T-helper 2 cell treated with Interferon-gamma antibody and Interleukin-4, amounts not matched to agents 100 ng/mL and 5 ng/mL, for 36 hours (primary cell): ENCODE results near the gene NDUFAF2. TPM values are rescaled to one million over a fixed set of nuclear protein-coding genes. Genes with fewer than 3 reads are reported as not detected.
"Not testable (repeated sequence)": the region's sequence is repeated elsewhere in the genome, so short reads cannot be mapped to it uniquely, and the experiment has no call there.

ENCODE experiments used
- intact Hi-C: fragments of 100-400 bp; cut with micrococcal nuclease; formaldehyde crosslinking; loops from one replicate; pipeline ENCODE4 v1.15.1; 2023
- total RNA-seq: library from RNA; stranded (reverse); gene quantifications from 2 replicates; pipeline ENCODE4 v1.2.3, GENCODE V29; 2022

NDUFAF2 gene
- total RNA-seq, 1 donor from 2014 or later, result 18.3 TPM

GRCh38 chr5:61167382-61167781, 222.4 kb downstream of the NDUFAF2 start:
- intact Hi-C loops, result loop anchor here (10.0 kb wide), 1 partner anchor 487 kb away; no protein-coding TSS in a partner anchor

GRCh38 chr5:61168951-61169350, 223.9 kb downstream of the NDUFAF2 start:
- intact Hi-C loops, result loop anchor here (10.0 kb wide), 1 partner anchor 486 kb away; no protein-coding TSS in a partner anchor

- intact Hi-C loops, result no loop called here
These were observed 226.5 kb downstream of the NDUFAF2 start for GRCh38 chr5:61171479-61171878.

GRCh38 chr5:61176631-61177030, 231.6 kb downstream of the NDUFAF2 start:
- intact Hi-C loops, result no loop called here

- intact Hi-C loops, result no loop called here
These were observed 232.1 kb downstream of the NDUFAF2 start for GRCh38 chr5:61177070-61177469.

- intact Hi-C loops, result no loop called here
These were observed 232.7 kb downstream of the NDUFAF2 start for GRCh38 chr5:61177716-61178115.

DNA sequence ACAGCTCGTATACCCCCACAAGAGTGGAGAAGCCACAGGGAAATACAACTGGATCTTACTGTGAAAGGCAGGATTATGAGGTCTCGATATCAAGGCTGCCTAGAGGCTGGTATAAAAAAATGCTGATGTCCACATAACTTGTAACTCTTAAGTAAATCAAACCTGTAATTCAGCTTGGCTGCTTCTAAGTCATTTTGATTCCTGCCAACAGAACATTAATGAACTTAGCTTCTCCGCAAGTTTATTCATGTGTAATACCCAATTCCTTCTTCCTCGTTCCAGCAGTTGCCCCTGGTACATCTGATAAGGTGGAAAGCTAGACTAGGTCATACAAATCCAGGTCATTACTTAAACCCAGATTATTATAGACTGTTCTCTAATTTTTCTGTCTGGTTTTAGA, 233.7 kb downstream of the NDUFAF2 start:
- intact Hi-C loops, result no loop called here

DNA sequence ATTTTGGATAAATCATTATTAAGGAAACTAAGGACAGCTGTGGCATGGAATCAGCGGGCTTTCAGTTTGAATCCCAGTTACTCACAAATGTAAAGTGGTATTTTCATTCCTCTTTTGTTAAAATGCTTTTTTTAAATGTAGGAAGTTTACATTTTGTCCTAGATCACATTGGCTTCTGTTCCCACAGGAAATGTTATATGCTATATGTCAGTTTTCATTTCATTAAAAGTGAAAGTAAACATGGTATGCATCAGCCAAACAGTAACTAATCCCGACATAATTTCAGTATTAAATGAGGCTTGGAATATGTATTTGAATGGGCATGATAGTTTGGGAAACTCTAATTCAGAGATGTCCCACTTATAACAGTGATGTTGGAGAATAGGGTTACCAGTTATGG, 235.9 kb downstream of the NDUFAF2 start:
- intact Hi-C loops, result no loop called here

DNA sequence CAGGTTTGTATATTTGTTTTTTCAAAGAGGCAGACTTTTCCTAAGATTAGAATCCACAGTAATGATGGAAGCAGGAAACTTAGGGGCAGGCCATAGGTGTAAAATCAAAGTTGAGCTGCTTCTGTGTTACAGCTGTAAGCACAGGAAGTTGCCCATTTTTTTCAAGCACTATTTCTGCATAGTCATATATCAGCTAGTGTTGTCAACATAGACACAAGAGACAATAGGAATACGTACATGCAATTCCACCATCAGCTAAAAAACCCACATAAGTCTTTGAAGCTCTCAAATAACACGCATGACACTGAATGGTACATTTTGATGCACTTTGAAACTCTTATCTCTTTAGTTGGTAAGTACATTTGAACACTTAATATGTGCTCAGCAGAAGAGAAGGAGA, 237.4 kb downstream of the NDUFAF2 start:
- intact Hi-C loops, result no loop called here

- intact Hi-C loops, result no loop called here
These were observed 238.5 kb downstream of the NDUFAF2 start for GRCh38 chr5:61183538-61183937.

- intact Hi-C loops, result no loop called here
These were observed 239.7 kb downstream of the NDUFAF2 start for GRCh38 chr5:61184708-61185107.

DNA sequence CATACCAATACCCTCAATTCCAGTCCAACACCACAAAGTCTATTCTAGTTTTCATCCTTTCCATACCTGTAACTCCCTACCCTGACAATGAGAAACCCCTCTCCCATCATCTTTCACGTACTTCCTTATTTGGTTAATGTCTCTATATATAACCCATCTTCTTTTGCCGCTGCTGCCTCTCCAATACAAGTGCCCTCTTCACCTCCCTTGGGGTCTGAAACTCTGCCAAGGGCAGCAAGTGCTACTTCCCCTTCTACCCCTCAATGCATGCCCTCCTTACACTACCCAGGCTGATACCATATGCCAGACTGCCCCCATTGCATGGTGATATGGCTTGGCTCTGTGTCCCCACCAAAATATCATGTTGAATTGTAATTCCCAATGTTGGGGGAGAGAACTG, 241.6 kb downstream of the NDUFAF2 start:
- intact Hi-C loops, result no loop called here

- intact Hi-C loops, result not testable (repeated sequence)
These were observed 242.3 kb downstream of the NDUFAF2 start for GRCh38 chr5:61187352-61187751.

DNA sequence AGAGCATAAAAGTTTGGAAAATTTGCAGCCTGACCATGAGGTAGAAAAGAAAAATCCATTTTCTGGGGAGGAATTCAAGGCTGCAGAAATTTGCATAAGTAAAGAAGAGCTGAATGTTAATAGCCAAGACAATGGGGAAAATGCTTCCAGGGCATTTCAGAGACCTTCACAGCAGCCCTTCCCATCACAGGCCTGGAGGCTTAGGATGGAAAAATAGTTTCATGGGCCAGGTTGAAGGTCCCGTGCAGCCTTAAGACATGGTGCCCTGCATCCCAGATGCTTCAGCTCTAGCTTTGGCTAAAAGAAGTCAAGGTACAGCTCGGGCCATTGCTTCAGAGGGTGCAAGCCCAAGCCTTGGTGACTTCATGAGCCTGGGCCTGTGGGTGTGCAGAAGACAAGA, 242.8 kb downstream of the NDUFAF2 start:
- intact Hi-C loops, result not testable (repeated sequence)

DNA sequence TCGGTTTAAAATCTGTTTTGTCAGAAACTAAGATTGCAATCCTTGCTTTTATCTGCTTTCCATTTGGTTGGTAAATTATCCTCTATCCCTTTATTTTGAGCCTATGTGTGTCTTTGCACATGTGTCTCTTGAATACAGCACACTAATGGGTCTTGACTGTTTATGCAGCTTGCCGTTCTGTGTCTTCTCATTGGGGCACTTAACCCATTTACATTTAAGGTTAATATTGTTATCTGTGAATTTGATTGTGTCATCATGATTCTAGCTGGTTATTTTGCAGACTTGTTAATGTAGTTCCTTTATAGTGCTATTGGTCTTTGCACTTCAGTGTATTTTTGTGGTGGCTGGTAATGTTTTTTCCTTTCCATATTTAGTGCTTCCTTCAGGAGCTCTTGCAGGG, 253.6 kb downstream of the NDUFAF2 start:
- intact Hi-C loops, result no loop called here

DNA sequence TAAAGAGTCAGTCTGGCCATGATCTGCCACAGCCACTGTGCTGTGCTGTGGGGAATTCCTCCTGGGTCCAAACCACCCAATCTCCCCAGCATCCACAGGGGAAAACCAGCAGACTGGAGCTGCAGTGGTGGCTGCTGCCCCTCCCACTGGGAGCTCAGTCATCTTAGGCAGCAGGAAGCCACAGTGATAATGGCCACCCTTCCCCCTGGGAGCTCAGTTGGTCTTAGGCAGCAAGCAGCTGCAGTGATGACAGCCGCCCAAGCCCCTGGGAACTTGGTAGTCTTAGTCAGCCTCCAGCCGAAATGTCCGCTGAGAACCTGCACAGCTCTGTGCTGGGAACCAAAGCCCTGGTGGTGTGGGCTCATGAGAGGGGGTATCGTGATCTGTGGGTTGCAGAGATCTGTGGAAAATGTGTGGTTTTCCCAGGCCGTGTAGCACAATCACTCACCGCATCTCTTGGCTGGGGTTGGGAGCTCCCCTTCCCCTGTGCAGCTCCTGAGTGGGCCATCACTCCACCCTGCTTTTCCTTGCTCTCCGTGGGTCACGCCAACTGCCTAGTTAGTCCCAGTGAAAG, 255.7 kb downstream of the NDUFAF2 start:
- intact Hi-C loops, result no loop called here

- intact Hi-C loops, result no loop called here
These were observed 257.2 kb downstream of the NDUFAF2 start for GRCh38 chr5:61202213-61202612.

Other genes starting within 250 kb of the NDUFAF2 start
- 36.5 and 38.6 TPM in 2 replicates for gene DEPDC1B, start 245.0 kb upstream of the NDUFAF2 start, total RNA-seq
- gene ELOVL7, start 100.9 kb upstream of the NDUFAF2 start, total RNA-seq, result 0.39 and 0.48 TPM in 2 replicates
- 8.8 and 9.0 TPM in 2 replicates for gene ERCC8, start 135 bp upstream of the NDUFAF2 start, total RNA-seq
- gene SMIM15, start 217.3 kb downstream of the NDUFAF2 start, total RNA-seq, result 59.7 and 62.8 TPM in 2 replicates